ENCODE data around the gene GAB3.
"Not testable (repeated sequence)": the region's sequence is repeated elsewhere in the genome, so short reads cannot be mapped to it uniquely, and the experiment has no call there.

GAB3 gene

DNA sequence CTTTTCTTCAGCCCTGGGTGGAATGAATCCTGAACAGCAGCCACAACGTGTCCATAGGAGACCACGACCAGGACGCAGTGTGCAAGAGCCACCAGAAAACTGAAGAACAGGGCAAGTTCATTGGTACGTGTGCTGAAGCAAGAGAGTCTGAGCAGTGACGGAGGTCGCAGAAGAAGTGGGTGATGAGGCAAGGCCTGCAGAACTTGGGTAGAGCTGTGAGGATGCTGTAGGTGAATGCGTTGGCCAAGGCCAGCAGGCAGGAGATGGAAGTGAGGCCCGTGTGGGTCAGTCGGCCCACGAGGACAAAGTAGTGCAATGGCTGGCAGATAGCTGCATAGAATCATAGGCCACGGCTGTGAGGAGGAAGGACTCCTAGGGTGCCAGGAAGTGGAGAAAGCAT lies 91.9 kb downstream of the GAB3 start:
- DNase-seq, result no peak

DNA sequence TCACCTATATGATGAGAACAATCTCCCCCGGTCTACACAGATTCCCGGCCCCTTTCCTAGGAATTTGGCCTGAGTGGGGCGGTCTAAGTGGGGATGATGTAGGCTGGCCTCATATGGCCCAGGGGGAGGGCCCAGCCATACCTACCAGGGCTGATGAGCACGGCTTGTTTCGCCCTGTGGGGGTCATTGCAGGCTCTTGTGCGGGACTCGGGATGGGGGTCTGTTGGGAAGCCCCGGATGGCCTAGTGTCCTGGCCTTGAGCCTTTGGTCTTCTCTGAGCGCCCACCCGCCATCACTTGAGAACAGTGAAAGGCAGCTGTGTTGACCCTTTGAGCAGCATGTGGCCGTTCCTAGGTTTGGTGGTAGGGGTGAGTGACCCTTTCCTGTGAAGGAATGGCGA lies 92.7 kb downstream of the GAB3 start:
- no peak for DNase-seq

DNA sequence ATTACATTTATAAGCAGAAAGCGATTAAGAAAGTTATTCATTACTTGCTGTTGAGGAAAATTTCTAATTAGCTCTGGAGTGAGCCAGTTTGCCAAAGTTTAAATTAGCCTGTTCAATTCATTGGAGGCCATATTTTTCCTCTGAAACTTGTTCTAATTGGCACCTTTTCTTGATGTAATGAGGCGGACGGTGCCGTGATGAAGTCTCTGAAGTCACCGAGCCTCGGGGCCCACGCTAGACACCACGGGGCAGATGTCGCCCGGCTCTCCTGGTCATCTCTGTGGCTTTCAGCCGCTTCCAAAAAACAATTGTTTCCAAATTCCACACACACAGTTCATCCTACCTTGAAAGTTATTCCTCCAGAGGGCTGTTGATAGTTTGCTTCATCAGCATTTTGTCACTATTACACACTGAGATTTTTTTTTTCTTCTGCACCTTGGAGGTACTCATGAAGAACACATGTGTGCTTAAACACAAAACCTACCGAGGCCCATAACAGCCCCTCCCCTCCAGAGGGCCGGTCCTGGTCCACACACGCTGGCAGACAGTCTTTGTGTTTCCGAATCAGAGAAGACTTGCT lies 93.6 kb downstream of the GAB3 start:
- no peak for DNase-seq

DNA sequence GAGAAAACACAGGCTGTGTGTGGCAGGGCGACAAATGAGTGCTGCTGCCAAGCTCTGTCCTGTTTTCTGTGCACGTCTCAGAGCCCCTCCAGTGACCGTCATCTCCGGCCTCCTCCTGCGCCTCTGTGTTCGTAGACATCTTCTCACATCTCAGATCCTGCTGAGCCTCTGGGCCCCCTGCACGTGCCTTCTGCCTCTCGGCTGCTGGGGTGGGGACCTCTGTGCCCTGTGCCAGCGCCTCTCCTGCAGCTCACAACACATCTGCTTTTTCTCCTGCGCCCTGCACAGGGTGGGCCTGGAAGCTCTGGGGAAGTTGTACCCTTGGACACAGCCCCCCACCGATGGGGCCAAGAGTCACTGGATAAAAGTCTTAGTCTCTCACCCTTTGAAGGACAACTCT lies 95.1 kb downstream of the GAB3 start:
- DNase-seq, result no peak

DNA sequence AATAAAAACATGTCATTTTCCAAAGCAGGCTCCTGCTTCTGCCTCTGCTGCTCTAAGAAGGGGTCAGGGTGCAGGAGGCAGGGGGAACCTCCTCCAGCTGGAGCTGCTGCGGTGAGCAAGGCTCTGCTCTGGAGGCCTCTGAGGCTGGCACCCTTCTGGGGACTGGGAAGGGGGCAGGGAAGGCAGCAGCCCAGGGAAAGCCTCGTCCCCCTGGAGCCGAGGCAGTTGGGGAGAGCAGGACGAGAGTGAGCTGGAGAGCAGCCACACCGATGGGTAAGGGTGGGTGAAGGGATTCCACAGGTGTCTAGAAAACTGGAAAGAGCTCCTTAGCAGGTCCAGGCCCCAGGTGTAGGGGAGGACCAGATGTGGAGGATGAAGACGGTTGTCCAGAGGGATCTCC lies 95.5 kb downstream of the GAB3 start:
- DNase-seq, result no peak

DNA sequence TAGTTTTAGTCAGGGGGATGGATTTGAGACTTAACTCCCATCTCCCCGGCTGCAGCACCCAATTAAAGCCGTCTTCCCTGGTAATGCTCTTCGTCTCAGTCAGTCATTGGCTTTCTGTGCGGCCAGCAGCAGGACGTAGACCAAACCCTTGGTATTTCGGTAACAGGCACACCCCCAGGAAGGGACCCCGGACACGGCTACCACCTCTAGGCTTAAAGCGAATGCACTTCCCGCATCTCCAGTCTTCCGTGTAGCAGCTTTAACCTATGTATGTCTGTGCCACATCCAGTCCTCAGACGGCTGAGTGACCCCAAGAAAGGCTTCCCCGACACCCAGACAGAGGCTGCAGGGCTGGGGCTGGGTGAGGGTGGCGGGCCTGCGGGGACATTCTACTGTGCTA lies 96.0 kb downstream of the GAB3 start:
- no peak for DNase-seq

DNA sequence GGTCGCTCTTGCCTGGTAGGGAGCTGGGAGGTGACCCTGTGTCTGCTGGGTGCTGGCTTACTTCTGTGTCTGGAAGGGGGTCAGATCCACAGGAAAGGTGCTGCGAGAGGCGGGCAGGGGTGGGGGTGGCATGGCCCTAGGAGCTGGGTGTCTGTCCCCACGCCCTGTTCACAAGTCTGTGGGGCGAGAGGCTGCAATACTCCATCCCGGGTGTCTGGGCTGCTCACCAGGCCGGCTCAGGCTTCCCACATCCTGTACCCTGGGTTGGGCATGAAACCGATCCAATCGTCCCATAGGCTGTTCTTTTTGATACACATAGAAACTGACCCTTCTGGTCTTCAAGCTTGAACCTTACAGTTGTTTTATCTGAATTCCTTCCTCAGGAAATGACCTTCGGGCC lies 96.5 kb downstream of the GAB3 start:
- no peak for DNase-seq

DNA sequence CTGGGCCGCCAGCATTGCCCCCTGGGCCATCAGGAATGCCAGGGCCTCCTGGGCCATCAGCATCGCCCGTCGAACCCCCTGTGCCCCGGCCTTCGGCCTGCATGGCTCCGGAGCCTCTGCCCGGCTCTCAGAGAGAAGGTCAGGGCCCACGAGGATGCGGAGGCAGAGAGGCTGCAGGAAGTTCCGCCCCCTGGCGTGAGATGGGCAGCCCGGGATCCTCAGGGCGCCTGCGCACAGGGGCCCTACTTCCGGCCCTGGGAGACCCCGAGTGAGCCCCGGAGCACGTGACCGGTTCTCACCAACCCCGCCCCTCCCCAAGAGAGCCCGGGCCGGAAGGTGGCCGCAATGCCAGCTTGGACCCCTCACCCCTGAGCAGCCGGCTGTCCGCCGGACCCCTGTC lies 97.5 kb downstream of the GAB3 start, which contains the start of gene CTAG2:
Gene CTAG2, minus strand, starts transcription at position 167 of the 400 bp plus-strand sequence. Its CDS starts 64 bp downstream, at position 103.
- not testable (repeated sequence) for DNase-seq

DNA sequence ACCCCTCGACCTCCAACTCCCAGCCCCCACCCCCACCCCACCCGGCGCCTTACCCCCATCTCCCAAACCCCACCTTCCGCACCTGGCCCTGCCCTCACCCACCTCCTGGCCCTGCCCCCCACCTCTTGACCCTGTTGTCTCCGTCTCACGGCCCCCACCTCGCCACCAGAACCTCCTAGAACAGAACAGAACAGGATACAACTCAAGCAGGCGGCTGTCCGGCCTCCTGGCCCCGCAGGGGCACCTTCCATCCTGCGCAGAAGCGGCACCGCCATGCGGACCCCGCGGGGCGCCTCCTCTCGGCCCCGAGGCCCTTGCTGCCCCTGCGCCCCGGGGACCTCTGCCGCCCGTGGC lies 97.9 kb downstream of the GAB3 start:
- DNase-seq, result no peak

DNA sequence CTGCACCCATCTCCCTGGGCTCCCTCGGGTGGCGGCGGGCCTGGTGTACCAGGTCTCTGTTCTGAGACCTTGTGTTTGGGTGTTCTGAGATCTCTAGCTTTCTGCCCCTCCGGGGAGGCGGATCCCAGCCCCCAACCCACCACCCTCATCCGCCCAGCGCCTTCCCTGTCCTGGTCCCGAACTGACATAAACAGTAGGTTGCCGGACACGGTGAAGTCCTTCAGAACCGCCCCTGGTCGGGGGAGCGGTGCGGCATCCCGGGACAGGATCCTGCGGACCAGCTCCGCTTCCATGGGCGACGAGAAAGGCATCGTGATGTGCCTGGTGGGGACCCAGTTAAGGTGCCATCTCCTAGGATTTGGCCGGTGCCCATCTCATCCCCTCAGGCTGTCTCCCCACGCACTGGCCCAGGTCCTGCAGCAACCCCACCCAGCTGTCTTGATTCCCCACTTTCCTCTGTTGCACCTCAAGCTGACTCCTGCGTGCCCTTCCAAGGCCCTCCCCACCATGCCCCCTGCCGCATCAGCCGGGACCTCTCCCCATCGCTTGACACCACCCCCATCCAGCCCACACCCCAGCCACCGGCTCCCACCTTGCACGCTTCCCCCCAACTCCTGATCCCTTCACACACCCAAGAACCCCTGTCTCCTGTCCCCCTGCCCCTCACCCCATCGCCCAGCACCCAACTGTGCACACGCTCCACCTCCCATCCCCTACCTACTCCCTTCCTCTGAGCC lies 98.4 kb downstream of the GAB3 start:
- DNase-seq, result no peak

DNA sequence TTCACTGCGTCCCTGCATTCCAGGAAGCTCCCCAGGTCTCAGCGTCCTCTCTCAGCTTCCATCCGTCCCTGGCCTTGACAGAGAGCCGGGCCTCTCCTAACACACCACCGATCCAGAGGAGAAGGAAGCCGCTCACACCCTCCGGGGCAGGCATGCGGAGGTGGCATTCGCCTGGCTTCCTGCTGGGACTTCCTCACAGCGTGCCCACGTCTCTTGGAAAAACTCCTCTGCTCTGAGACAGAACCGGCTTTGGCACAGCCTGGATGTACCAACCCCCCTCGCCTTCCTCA lies 100.7 kb downstream of the GAB3 start:
- no peak for DNase-seq

DNA sequence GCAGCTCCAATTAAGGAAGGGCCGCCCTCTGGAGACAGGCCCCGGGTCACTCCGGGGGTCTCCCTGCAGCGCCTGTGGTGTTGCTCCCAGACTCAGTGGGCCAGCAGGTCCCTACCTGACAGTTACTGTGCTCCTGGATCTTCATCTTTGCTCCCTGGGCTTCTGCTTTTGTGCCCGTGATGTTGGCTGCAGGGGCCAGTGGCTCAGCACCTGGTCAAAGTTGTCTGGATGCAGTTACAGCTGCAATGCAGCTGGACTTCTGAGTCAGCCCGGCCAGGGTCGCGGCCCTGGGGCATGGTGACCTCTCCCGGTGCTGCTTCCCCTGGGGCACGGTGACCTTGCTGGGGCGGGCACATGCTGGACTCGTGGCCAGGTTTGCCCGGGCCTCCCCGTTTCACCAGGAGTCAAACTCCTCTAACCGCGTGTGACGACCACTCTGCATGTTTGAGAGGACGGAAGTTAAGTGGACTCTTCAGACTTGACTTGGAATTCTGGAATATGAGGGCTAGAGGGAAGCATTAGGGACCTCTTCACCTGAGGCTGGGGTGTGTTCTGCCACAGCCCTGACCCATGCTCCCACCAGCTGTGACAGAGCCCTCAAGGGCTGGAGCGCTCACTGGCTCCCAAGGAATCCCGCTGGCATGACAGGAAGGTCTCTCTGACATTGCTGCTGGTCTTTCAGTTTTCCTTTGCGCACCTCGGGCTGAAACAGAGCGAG lies 101.2 kb downstream of the GAB3 start:
- no peak for DNase-seq

DNA sequence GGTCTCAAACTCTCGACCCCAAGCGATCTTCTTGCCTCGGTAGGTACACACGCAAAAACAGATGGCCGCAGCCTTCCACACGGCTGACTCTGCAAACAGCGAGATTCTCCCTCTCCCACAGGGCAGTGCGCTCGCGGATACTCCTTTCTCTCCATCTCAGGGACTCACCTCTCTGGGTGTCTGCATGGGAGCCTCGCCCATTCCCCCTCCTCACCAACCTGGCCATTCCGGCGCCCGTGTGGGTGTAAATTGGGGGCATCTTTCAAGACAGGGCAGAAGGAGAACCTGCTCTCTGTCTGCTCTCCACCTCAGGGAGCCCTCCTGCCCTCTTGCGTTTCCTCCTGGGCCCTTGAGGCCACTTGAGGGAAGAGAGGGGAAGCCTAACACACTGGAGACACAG lies 101.9 kb downstream of the GAB3 start:
- DNase-seq, result no peak

DNA sequence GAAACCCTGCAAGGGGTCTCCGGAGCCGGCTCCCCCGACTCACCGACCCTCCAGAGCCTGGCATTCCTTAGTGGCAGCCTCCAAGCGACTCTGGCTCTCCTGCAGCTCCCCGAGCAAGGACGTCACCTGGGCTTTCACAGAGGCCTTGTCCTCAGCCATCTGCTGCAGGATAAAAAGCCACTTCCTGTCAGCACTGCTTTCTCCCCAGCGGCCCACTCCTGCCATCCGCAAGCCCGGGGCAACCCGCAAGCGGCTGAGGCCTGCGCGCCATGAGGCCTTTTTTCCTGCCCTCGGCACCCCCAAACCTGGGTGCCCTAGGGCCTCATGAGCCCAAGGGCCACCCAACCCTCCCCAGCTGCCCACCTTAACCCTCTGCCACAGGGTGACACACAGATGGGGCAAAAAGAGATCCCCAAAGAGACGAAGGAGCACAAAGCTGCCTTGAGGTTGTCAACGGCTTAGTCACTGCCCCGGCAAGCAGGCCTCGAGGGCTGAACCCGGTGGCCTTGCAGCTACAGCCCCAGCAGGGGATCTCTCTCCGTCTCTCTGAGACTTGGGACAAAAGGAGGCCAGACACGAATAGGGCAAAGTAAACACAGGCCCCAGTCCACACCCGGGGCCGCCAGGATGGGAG lies 105.0 kb downstream of the GAB3 start:
- not testable (repeated sequence) for DNase-seq

DNA sequence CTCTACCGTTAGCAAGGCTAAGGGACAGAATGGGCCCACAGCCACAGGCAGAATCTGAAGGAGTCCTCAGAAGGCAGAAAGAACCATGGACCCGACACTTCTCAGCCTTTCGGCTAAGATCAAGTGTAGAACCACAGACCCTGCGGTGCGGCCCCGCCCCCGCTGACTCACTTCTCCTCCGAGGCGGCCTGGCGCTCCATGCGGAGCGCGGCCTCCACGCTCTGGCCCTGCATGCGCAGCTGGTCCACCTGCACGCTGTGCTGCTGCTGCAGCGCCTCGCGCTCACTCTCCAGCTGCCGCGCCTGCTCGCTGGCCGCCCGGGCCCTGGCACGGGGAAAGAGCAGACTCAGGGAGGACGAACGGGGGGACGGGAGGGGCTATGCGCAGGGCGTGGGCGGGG lies 107.2 kb downstream of the GAB3 start:
- DNase-seq, result not testable (repeated sequence)

DNA sequence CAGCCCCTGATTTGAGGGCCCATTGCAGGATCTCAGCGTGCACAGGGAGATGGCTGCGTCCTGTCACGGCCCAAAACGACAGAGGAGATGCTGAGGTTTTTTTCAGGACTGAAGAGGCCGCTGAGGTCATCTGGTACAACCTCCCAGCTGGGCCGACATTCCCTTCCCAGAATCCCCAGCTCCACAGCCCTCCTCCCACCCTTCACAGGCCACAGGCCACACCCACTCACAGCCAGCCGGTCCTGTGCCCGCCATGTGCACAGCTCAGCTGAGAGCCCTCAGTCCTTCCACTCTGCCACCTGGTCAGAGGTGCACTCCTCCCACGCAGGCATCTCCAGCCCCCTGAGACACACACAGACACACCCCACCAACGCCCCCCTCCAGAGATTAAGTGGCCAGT lies 109.1 kb downstream of the GAB3 start:
- not testable (repeated sequence) for DNase-seq

DNA sequence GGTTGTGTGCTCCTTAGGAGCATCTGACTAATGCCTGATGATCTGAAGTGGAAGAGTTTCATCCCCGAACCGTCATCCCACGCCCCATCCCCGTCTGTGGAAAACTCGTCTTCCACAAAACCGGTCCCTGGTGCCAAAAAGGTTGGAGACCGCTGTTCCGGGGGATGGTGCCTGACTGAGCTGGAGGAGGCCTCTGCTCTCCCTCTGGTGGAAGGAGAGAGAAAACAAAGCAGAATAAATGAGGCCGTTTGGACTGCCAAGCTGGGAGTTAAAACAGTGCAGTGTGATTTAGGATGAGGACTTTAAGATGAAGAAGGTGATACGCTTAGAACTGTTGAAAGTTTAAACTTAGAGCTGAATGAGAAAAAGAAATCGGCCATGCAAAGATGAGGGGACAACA lies 117.2 kb downstream of the GAB3 start:
- not testable (repeated sequence) for DNase-seq

DNA sequence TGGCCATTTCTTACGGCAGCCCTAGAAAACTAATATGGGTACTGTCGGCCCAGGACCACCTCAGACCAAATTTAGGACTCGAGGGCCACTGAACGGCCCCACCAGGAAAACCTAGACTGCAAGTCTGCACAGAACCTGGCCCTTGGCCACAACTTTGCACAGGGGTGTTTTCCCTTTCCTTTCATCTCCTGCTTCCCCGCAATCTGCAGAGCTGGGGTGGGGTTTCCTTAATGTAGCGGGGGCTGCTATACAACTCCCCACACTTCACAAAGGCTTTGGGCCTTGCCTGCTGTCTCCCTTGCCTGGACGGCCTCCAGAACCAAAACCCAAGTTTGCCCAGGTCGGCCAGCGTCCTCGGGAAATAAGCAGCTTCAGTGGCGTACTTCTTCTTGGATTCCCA lies 119.9 kb downstream of the GAB3 start:
- DNase-seq, result not testable (repeated sequence)

DNA sequence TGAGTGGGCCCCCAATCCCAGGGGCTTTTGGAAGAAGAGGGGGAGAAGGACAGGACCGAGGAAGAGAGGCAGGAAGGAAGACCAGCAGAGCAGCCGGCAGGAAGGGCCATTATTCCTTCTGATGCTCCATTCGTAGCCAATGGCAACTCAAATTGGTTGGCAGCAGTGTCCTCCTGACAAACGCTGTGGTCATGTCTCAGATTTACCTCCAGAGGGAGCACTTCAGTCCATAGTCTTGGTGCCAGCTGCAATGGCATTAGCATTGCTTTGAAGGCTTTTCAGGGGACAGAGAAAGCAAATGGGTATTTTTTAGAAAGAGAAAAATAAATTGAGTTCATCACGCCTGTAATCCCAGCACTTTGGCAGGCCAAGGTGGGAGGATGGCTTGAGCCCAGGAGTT lies 121.9 kb downstream of the GAB3 start:
- DNase-seq, result not testable (repeated sequence)
